Keratinocyte (primary cell): ENCODE results near the gene ZNHIT3. TPM values are rescaled to one million over a fixed set of nuclear protein-coding genes. Genes with fewer than 3 reads are reported as not detected.

Experiments used
- DNase-seq: peaks from one replicate; pipeline ENCODE4 v3.0.0-alpha.2; 2011; ENCODE audit warnings: low read depth, missing footprints, low spot score
- FAIRE-seq: peaks from 2 replicates; lab custom pipeline; 2011; peaks lifted over from hg19 to GRCh38; lab: Jason Lieb, UNC
- H2AFZ ChIP-seq: 2 replicates; pipeline ENCODE4 v1.6.0; 2012; ENCODE audit warnings: low read length, control low read depth, inconsistent platforms; ENCODE audit not compliant: control insufficient read depth
- H3K27ac ChIP-seq: 2 replicates; pipeline ENCODE4 v1.5.1; 2011; ENCODE audit warnings: low read length; ENCODE audit not compliant: control insufficient read depth, insufficient read depth
- H3K27me3 ChIP-seq: 3 replicates; pipeline ENCODE4 v1.6.0; 2011; ENCODE audit warnings: low read length; ENCODE audit not compliant: control insufficient read depth, insufficient read depth; ENCODE audit errors: extremely low read depth
- H3K36me3 ChIP-seq, 2 experiments: 2 replicates in 1 of 2; 3 replicates in 1 of 2; pipeline ENCODE4 v1.5.1; 2011; ENCODE audit warnings: low read length in 2 of 2, mild to moderate bottlenecking in 1 of 2; ENCODE audit not compliant: control insufficient read depth in 2 of 2, insufficient read depth in 2 of 2; ENCODE audit errors: extremely low read depth in 1 of 2
- H3K4me1 ChIP-seq: 3 replicates; pipeline ENCODE4 v1.5.1; 2011; ENCODE audit warnings: low read length; ENCODE audit not compliant: control insufficient read depth, insufficient read depth; ENCODE audit errors: extremely low read depth
- H3K4me2 ChIP-seq: 3 replicates; pipeline ENCODE4 v1.6.0; 2011; ENCODE audit warnings: low read depth, low read length; ENCODE audit not compliant: control insufficient read depth, insufficient read depth; ENCODE audit errors: extremely low read depth
- H3K4me3 ChIP-seq, 3 experiments: fragments of 200-600 bp in 1 of 3; sonication (generic) in 1 of 3; 2 replicates in 2 of 3; 3 replicates in 1 of 3; pipeline ENCODE4 v1.5.1; 2011 to 2016; ENCODE audit warnings: low read length in 3 of 3, mild to moderate bottlenecking in 3 of 3, control low read depth in 2 of 3, inconsistent platforms in 1 of 3, low read depth in 1 of 3, mixed read lengths in 1 of 3, mixed run types in 1 of 3, moderate library complexity in 1 of 3; ENCODE audit not compliant: control insufficient read depth in 2 of 3, insufficient read depth in 2 of 3; ENCODE audit errors: extremely low read depth in 1 of 3
- H3K79me2 ChIP-seq: 2 replicates; pipeline ENCODE4 v1.6.0; 2012; ENCODE audit warnings: low read length; ENCODE audit not compliant: control insufficient read depth, insufficient read depth
- H3K9ac ChIP-seq: 3 replicates; pipeline ENCODE4 v1.6.0; 2011; ENCODE audit warnings: low read length; ENCODE audit not compliant: control insufficient read depth, insufficient read depth; ENCODE audit errors: extremely low read depth
- H3K9me1 ChIP-seq: 3 replicates; pipeline ENCODE4 v1.6.0; 2011; ENCODE audit warnings: low read length; ENCODE audit not compliant: control insufficient read depth, insufficient read depth; ENCODE audit errors: extremely low read depth
- H3K9me3 ChIP-seq: 2 replicates; pipeline ENCODE4 v1.5.1; 2012; ENCODE audit warnings: low read depth, low read length; ENCODE audit not compliant: control insufficient read depth
- H4K20me1 ChIP-seq: 3 replicates; pipeline ENCODE4 v1.6.0; 2011; ENCODE audit warnings: low read length; ENCODE audit not compliant: control insufficient read depth, insufficient read depth; ENCODE audit errors: extremely low read depth
- EZH2 ChIP-seq: IDR thresholded peaks from one replicate; pipeline ENCODE4 v1.6.1; 2012; ENCODE audit warnings: inconsistent platforms, mild to moderate bottlenecking, low read length, moderate library complexity
- dilution Hi-C: fragments of 300-500 bp; cut with MboI; formaldehyde crosslinking; loops from one replicate; pipeline ENCODE4 v1.7.0; 2020; ENCODE audit warnings: low sequenced_read_pairs; ENCODE audit not compliant: extremely low pct_ligation_motif_present
- polyA plus RNA-seq, 5 experiments: library from polyadenylated mRNA; depleted of rRNA in 3 of 5; stranded (reverse) in 3 of 5; stranded (forward) in 1 of 5; unstranded in 1 of 5; fragments of >200 nt; gene quantifications; 1 replicate in 1 of 5; 2 replicates in 3 of 5; 3 replicates in 1 of 5; pipeline versions ENCODE4 v1.2.1 to v1.2.3, GENCODE V29; 2011 to 2012; ENCODE audit warnings: missing spikeins in 2 of 5, low read depth in 1 of 5, low replicate concordance in 1 of 5
- TF ChIP-seq, protein P1 (sequence below), 3 experiments: IDR thresholded peaks in 1 of 3; conservative IDR thresholded peaks in 1 of 3; optimal IDR thresholded peaks in 1 of 3; 2 replicates in 2 of 3; 3 replicates in 1 of 3; pipeline versions ENCODE3 to v1.5.1; 2011; ENCODE audit warnings: low read length in 3 of 3, mild to moderate bottlenecking in 3 of 3, moderate library complexity in 2 of 3, control low read depth in 1 of 3, inconsistent platforms in 1 of 3; ENCODE audit not compliant: insufficient read depth in 2 of 3; ENCODE audit errors: extremely low read depth in 1 of 3

Gene ZNHIT3
- polyA plus RNA-seq, 1 donor (not counting 4 experiments of a cell fraction or from before 2014, with no cell fraction given) = 72.4 TPM

- no peaks in the 10 kb centered on the region for H3K4me1 ChIP-seq
- DNase-seq (no peak), FAIRE-seq (no peak)
- H3K4me2 ChIP-seq = no peak overlapping the region
- TF ChIP-seq, protein P1, sequence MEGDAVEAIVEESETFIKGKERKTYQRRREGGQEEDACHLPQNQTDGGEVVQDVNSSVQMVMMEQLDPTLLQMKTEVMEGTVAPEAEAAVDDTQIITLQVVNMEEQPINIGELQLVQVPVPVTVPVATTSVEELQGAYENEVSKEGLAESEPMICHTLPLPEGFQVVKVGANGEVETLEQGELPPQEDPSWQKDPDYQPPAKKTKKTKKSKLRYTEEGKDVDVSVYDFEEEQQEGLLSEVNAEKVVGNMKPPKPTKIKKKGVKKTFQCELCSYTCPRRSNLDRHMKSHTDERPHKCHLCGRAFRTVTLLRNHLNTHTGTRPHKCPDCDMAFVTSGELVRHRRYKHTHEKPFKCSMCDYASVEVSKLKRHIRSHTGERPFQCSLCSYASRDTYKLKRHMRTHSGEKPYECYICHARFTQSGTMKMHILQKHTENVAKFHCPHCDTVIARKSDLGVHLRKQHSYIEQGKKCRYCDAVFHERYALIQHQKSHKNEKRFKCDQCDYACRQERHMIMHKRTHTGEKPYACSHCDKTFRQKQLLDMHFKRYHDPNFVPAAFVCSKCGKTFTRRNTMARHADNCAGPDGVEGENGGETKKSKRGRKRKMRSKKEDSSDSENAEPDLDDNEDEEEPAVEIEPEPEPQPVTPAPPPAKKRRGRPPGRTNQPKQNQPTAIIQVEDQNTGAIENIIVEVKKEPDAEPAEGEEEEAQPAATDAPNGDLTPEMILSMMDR (optimal IDR thresholded peaks at IDR 0.05 in 1 of 3, IDR thresholded peaks at IDR 0.05 in 1 of 3, conservative IDR thresholded peaks at IDR 0.05 in 1 of 3; ENCODE audit: extremely low read depth in 1 of 3, insufficient read depth in 2 of 3, low read length in 3 of 3) = no peak
- TF ChIP-seq EZH2 = no peak
- H3K36me3 ChIP-seq = peaks cover 51 to 75% of the 10 kb centered on the region in 2 experiments
- H3K9ac ChIP-seq = no peak overlapping the region
- no peaks in the 10 kb centered on the region for H3K9me3 ChIP-seq
- no peaks in the 10 kb centered on the region for H3K79me2 ChIP-seq
- H3K27me3 ChIP-seq = no peaks in the 10 kb centered on the region
- H3K9me1 ChIP-seq = no peaks in the 10 kb centered on the region
- H3K4me3 ChIP-seq = no peak overlapping the region
- no peak overlapping the region for H3K27ac ChIP-seq
- no peak overlapping the region for H2AFZ ChIP-seq
- dilution Hi-C loops = no loop called here
- no peaks in the 10 kb centered on the region for H4K20me1 ChIP-seq
Measured at GRCh38 chr17:36505171-36505570, 18.7 kb downstream of the ZNHIT3 start.

DNA sequence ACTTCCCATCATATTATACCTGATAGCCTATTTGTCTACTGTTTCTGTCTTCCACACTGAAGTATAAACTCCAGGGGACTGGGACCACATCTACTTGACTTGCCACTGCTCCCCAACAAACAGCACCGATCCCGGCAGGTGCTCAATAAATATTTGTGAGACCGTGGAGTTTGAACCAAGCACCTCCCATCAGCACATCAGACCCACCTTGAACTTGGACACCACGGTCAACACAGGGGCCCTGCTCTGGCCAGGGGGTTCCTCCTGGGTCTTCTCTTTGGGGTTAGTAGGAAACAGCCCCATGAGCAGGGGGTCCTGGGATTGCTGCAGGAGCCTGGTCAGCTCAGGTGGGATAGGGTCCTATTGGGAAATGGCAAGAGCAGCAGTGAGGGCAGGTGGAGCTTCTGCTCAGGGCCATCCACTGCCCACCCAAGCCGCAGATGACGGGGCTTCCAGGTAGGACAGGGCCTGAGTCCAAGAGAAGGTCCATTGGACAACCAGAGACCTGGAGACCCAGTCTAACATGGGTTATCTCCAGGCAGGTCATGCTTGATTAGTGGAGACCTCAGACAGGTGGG, 19.9 kb downstream of the ZNHIT3 start:
- Histone ChIP-seq H3K4me1 (no peaks in the 10 kb centered on the region), H3K27me3 (no peaks in the 10 kb centered on the region), H3K36me3 (peaks cover 51 to 79% of the 10 kb centered on the region in 2 experiments), H3K79me2 (no peaks in the 10 kb centered on the region), H3K9me3 (no peaks in the 10 kb centered on the region), H4K20me1 (no peaks in the 10 kb centered on the region), H3K4me2 (no peak overlapping the region), H3K27ac (no peak overlapping the region), H3K9me1 (no peaks in the 10 kb centered on the region), H2AFZ (no peak overlapping the region), H3K4me3 (no peak overlapping the region), H3K9ac (no peak overlapping the region)
- dilution Hi-C loops = no loop called here
- no peak for TF ChIP-seq EZH2
- TF ChIP-seq, protein P1 (optimal IDR thresholded peaks at IDR 0.05 in 1 of 3, IDR thresholded peaks at IDR 0.05 in 1 of 3, conservative IDR thresholded peaks at IDR 0.05 in 1 of 3; ENCODE audit: extremely low read depth in 1 of 3, insufficient read depth in 2 of 3, low read length in 3 of 3) = no peak
- DNase-seq = no peak
- no peak for FAIRE-seq
